ENCODE data around the gene ZNF536. TPM values are rescaled to one million over a fixed set of nuclear protein-coding genes. Genes with fewer than 3 reads are reported as not detected.
"Not testable (repeated sequence)": the region's sequence is repeated elsewhere in the genome, so short reads cannot be mapped to it uniquely, and the experiment has no call there.

ZNF536 gene
- total RNA-seq, 2 experiments from 2014 or later = not detected

- no peak for DNase-seq
- Mint-ChIP-seq H3K27me3 (ENCODE audit: low read depth) (no peaks in the 10 kb centered on the region), H3K4me3 (no peak overlapping the region), H3K36me3 (ENCODE audit: low read depth) (no peaks in the 10 kb centered on the region), H3K9me3 (no peaks in the 10 kb centered on the region), H3K27ac (no peak overlapping the region), H3K4me1 (ENCODE audit: low read depth) (no peaks in the 10 kb centered on the region)
- CTCF ChIA-PET = no interaction called here
- intact Hi-C loops (cut with micrococcal nuclease) = no loop called here
Measured at GRCh38 chr19:30450835-30451321, 78.7 kb downstream of the ZNF536 start.

- Mint-ChIP-seq H3K27me3 (ENCODE audit: low read depth) (no peaks in the 10 kb centered on the region), H3K4me3 (no peak overlapping the region), H3K4me1 (ENCODE audit: low read depth) (no peaks in the 10 kb centered on the region), H3K27ac (no peak overlapping the region), H3K9me3 (no peaks in the 10 kb centered on the region), H3K36me3 (ENCODE audit: low read depth) (no peaks in the 10 kb centered on the region)
- CTCF ChIA-PET = no interaction called here
- intact Hi-C loops (cut with micrococcal nuclease) = no loop called here
- DNase-seq = no peak
Measured at GRCh38 chr19:30452931-30453330, 80.7 kb downstream of the ZNF536 start.

- H3K4me3 Mint-ChIP-seq = no peak overlapping the region
- no peak overlapping the region for H3K27ac Mint-ChIP-seq
- intact Hi-C loops (cut with micrococcal nuclease) = no loop called here
- no peaks in the 10 kb centered on the region for H3K36me3 Mint-ChIP-seq (ENCODE audit: low read depth)
- H3K27me3 Mint-ChIP-seq (ENCODE audit: low read depth) = no peaks in the 10 kb centered on the region
- H3K9me3 Mint-ChIP-seq = no peaks in the 10 kb centered on the region
- DNase-seq = no peak
- CTCF ChIA-PET = no interaction called here
- no peaks in the 10 kb centered on the region for H3K4me1 Mint-ChIP-seq (ENCODE audit: low read depth)
Measured at GRCh38 chr19:30453743-30454142, 81.6 kb downstream of the ZNF536 start.

GRCh38 chr19:30455881-30456280, 83.7 kb downstream of the ZNF536 start:
- Mint-ChIP-seq H3K4me1 (ENCODE audit: low read depth) (no peaks in the 10 kb centered on the region), H3K27me3 (ENCODE audit: low read depth) (no peaks in the 10 kb centered on the region), H3K4me3 (no peak overlapping the region), H3K9me3 (peaks cover 3% of the 10 kb centered on the region), H3K36me3 (ENCODE audit: low read depth) (no peaks in the 10 kb centered on the region), H3K27ac (no peak overlapping the region)
- CTCF ChIA-PET = no interaction called here
- intact Hi-C loops (cut with micrococcal nuclease) = no loop called here
- DNase-seq = no peak

DNA sequence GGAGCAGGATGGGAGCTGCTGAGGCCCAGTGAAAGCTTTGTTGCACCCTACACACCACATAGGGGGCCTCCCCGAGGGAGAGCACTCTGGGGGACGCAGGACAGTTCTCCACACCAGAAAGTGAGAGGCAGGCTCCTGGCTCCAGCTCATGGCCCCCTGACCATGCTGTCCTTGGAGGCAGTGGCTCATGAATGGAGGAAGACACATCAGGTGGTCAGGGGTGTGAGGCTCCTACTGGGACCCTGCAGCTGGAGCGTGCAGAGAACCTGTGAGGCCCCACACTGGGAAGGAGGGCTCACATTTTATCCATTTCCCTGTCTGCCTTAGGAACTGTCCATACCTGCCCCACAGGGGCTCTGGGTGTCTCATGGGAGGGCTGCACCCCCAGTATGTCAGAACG, 85.3 kb downstream of the ZNF536 start:
- no peak for DNase-seq
- H3K4me1 Mint-ChIP-seq (ENCODE audit: low read depth) = no peaks in the 10 kb centered on the region
- peaks cover 3% of the 10 kb centered on the region for H3K9me3 Mint-ChIP-seq
- no peaks in the 10 kb centered on the region for H3K36me3 Mint-ChIP-seq (ENCODE audit: low read depth)
- H3K4me3 Mint-ChIP-seq = no peak overlapping the region
- intact Hi-C loops (cut with micrococcal nuclease) = no loop called here
- no peak overlapping the region for H3K27ac Mint-ChIP-seq
- CTCF ChIA-PET = no interaction called here
- H3K27me3 Mint-ChIP-seq (ENCODE audit: low read depth) = no peaks in the 10 kb centered on the region

DNA sequence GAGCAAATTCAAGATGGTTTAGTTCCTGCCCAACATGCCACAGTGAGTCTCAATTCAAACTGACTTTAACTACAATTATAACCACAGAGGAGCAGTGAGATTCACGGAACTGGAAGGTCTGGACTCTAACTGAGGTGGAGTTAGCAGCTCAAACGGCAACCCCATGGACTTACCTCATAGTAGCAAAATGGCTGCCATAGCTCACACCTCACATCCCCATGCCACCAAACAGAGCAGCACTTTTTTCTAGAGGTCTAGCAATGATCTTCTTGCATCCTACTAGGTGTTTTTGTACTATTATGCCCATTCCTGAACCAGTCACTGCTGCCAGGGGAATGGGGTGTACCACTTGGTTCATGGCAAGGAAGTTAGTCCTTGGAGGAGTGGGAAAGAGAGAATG, 87.7 kb downstream of the ZNF536 start:
- H3K4me3 Mint-ChIP-seq = no peak overlapping the region
- H3K36me3 Mint-ChIP-seq (ENCODE audit: low read depth) = no peaks in the 10 kb centered on the region
- no peaks in the 10 kb centered on the region for H3K27me3 Mint-ChIP-seq (ENCODE audit: low read depth)
- peaks cover 3% of the 10 kb centered on the region for H3K9me3 Mint-ChIP-seq
- CTCF ChIA-PET = no interaction called here
- intact Hi-C loops (cut with micrococcal nuclease) = no loop called here
- no peaks in the 10 kb centered on the region for H3K4me1 Mint-ChIP-seq (ENCODE audit: low read depth)
- no peak for DNase-seq
- no peak overlapping the region for H3K27ac Mint-ChIP-seq

DNA sequence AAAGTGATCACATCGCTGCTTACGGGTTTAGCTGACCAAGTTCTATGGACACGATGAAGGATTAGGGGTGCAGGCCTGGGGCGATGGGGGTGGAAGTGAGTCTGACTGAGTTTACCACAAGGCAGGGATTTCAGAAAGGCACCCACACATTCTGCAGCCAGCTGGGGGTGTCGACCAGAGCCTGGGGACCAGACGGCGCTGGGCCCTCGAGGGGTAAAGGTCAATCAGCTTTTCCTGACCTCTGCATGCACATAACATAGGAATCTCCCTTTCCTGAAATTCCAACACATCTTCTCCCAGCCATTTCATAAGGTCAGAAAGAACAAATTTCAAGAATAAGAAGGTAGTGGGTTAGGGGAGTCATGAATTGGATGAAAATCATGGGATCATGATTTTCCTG, 92.0 kb downstream of the ZNF536 start:
- DNase-seq = no peak
- H3K9me3 Mint-ChIP-seq = peaks cover 7% of the 10 kb centered on the region
- no peaks in the 10 kb centered on the region for H3K4me1 Mint-ChIP-seq (ENCODE audit: low read depth)
- H3K27me3 Mint-ChIP-seq (ENCODE audit: low read depth) = no peaks in the 10 kb centered on the region
- H3K36me3 Mint-ChIP-seq (ENCODE audit: low read depth) = no peaks in the 10 kb centered on the region
- CTCF ChIA-PET = no interaction called here
- no peak overlapping the region for H3K27ac Mint-ChIP-seq
- intact Hi-C loops (cut with micrococcal nuclease) = no loop called here
- H3K4me3 Mint-ChIP-seq = no peak overlapping the region

GRCh38 chr19:30466598-30466997, 94.4 kb downstream of the ZNF536 start:
- CTCF ChIA-PET; intact Hi-C loops (cut with micrococcal nuclease); H3K27me3 Mint-ChIP-seq (ENCODE audit: low read depth); DNase-seq; H3K4me1 Mint-ChIP-seq (ENCODE audit: low read depth); H3K4me3 Mint-ChIP-seq; H3K9me3 Mint-ChIP-seq; H3K36me3 Mint-ChIP-seq (ENCODE audit: low read depth); H3K27ac Mint-ChIP-seq: not testable (repeated sequence)

DNA sequence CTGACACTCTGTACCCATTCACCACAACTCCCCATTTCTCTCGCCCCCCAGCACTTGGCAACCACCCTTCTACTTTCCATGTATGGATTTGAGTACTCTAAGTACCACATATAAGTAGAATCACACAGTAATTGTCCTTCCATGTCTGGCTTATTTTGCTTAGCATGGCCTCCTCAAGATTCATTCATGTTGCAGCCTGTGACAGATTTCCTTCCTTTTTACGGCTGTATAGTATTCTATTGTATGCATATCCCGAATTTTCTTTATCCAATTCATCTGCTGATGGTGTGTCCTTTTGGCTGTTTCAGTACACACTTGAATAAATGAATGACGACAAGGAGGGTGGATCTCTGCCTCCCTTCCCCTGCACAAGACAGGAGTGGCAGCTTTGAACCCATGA, 95.1 kb downstream of the ZNF536 start:
- H3K27me3 Mint-ChIP-seq (ENCODE audit: low read depth) = no peaks in the 10 kb centered on the region
- no peak for DNase-seq
- H3K27ac Mint-ChIP-seq = no peak overlapping the region
- H3K36me3 Mint-ChIP-seq (ENCODE audit: low read depth) = no peaks in the 10 kb centered on the region
- H3K4me1 Mint-ChIP-seq (ENCODE audit: low read depth) = no peaks in the 10 kb centered on the region
- H3K9me3 Mint-ChIP-seq = peaks cover 3% of the 10 kb centered on the region
- CTCF ChIA-PET = no interaction called here
- intact Hi-C loops (cut with micrococcal nuclease) = no loop called here
- no peak overlapping the region for H3K4me3 Mint-ChIP-seq

DNA sequence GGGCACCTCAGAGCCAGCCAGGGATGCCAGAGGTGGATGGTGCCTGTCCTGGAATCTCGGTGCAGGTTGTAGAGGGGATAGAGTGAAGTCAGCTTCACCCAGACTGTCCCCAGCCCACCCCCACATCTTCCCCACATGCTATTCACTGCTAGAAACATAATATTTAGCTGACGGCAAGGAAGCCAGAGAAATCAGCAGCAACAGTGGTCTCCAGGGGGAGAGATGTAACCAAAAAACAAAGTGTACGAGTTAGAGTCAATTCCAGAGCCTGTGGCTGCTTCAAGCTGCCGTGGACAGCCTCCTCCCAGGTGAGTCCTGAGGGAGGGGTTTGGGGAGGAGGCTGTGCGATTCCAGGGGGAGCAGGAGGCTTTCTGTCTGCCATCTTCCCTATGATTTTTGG, 97.6 kb downstream of the ZNF536 start:
- Mint-ChIP-seq H3K27ac (no peak overlapping the region), H3K27me3 (ENCODE audit: low read depth) (no peaks in the 10 kb centered on the region), H3K4me3 (no peak overlapping the region), H3K36me3 (ENCODE audit: low read depth) (no peaks in the 10 kb centered on the region), H3K9me3 (peaks cover 12% of the 10 kb centered on the region), H3K4me1 (ENCODE audit: low read depth) (no peaks in the 10 kb centered on the region)
- no peak for DNase-seq
- intact Hi-C loops (cut with micrococcal nuclease) = no loop called here
- CTCF ChIA-PET = interaction anchor here (0.5 kb wide), 1 partner anchor 1181 kb away, joined by 3 read pairs; no protein-coding TSS in a partner anchor

DNA sequence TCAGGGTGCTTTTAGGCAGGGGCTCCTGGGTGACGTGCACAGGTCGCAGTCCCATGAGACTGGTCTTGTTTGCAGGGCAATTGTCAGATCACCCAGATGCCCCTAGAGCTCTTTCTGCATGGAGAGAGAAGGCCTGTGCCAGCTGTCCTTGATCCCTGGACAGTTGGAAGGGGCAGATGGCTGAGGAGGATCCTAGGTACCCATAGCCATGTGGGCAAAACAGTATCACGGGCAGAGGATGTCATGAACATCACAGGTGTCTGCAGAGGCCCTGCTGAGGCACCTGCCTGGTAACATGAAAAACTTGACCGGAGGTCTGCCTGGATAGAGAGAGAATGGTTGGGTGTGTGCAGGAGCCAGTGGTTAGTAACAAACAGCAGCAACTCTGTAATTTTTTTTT, 99.3 kb downstream of the ZNF536 start:
- intact Hi-C loops (cut with micrococcal nuclease) = no loop called here
- H3K4me1 Mint-ChIP-seq (ENCODE audit: low read depth) = no peaks in the 10 kb centered on the region
- no peak overlapping the region for H3K27ac Mint-ChIP-seq
- H3K9me3 Mint-ChIP-seq = peaks cover 10% of the 10 kb centered on the region
- H3K36me3 Mint-ChIP-seq (ENCODE audit: low read depth) = no peaks in the 10 kb centered on the region
- CTCF ChIA-PET = no interaction called here
- H3K4me3 Mint-ChIP-seq = no peak overlapping the region
- DNase-seq = no peak
- H3K27me3 Mint-ChIP-seq (ENCODE audit: low read depth) = no peaks in the 10 kb centered on the region

- H3K36me3 Mint-ChIP-seq (ENCODE audit: low read depth) = no peaks in the 10 kb centered on the region
- H3K4me1 Mint-ChIP-seq (ENCODE audit: low read depth) = no peaks in the 10 kb centered on the region
- H3K27me3 Mint-ChIP-seq (ENCODE audit: low read depth) = peaks cover 2% of the 10 kb centered on the region
- peaks cover 9% of the 10 kb centered on the region for H3K9me3 Mint-ChIP-seq
- H3K27ac Mint-ChIP-seq = no peak overlapping the region
- no peak for DNase-seq
- intact Hi-C loops (cut with micrococcal nuclease) = no loop called here
- H3K4me3 Mint-ChIP-seq = no peak overlapping the region
- CTCF ChIA-PET = interaction anchor here (0.6 kb wide), 1 partner anchor 289 kb away, joined by 3 read pairs; no protein-coding TSS in a partner anchor
Measured at GRCh38 chr19:30473334-30473867, 101.2 kb downstream of the ZNF536 start.

GRCh38 chr19:30476997-30477396, 104.8 kb downstream of the ZNF536 start:
- no peak for DNase-seq
- intact Hi-C loops (cut with micrococcal nuclease) = no loop called here
- CTCF ChIA-PET = no interaction called here
- Mint-ChIP-seq H3K9me3 (peaks cover 12% of the 10 kb centered on the region), H3K4me3 (no peak overlapping the region), H3K27me3 (ENCODE audit: low read depth) (peaks cover 2% of the 10 kb centered on the region), H3K36me3 (ENCODE audit: low read depth) (no peaks in the 10 kb centered on the region), H3K27ac (no peak overlapping the region), H3K4me1 (ENCODE audit: low read depth) (no peaks in the 10 kb centered on the region)
